ENCODE measurements around the gene PCDHA4.

The PCDHA4 gene

DNA sequence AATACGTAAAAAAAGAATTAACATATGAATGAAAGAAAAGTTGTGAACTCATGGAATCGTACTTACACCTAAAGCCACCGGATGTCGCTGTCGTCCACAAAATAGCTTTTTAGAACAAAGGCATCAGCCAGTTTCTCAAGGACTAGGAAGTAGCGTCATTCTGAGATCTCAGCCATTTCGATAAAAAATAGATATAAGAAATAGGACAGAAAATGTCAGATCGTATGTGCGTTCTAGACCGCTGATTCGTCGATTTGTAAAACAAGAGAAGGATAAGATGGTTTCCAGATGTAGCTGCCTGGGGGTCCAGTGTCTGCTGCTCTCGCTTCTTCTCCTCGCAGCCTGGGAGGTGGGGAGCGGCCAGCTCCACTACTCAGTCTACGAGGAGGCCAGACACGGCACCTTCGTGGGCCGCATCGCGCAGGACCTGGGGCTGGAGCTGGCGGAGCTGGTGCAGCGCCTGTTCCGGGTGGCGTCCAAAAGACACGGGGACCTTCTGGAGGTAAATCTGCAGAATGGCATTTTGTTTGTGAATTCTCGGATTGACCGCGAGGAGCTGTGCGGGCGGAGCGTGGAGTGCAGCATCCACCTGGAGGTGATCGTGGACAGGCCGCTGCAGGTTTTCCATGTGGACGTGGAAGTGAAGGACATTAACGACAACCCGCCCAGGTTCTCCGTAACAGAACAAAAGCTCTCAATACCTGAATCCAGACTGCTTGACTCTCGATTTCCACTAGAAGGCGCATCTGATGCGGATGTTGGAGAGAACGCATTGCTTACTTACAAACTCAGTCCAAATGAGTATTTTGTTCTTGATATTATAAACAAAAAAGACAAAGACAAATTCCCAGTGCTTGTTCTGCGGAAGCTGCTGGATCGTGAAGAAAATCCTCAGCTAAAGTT, 49.2 kb downstream of the PCDHA4 start, which contains the start of gene PCDHA10:
Gene PCDHA10 (plus strand): TSS at position 126 of the 903 bp plus-strand sequence. CDS start 152 bp downstream, at position 278.
- peak in 1 of 58 donors; percentile 17 for DNase-seq

DNA sequence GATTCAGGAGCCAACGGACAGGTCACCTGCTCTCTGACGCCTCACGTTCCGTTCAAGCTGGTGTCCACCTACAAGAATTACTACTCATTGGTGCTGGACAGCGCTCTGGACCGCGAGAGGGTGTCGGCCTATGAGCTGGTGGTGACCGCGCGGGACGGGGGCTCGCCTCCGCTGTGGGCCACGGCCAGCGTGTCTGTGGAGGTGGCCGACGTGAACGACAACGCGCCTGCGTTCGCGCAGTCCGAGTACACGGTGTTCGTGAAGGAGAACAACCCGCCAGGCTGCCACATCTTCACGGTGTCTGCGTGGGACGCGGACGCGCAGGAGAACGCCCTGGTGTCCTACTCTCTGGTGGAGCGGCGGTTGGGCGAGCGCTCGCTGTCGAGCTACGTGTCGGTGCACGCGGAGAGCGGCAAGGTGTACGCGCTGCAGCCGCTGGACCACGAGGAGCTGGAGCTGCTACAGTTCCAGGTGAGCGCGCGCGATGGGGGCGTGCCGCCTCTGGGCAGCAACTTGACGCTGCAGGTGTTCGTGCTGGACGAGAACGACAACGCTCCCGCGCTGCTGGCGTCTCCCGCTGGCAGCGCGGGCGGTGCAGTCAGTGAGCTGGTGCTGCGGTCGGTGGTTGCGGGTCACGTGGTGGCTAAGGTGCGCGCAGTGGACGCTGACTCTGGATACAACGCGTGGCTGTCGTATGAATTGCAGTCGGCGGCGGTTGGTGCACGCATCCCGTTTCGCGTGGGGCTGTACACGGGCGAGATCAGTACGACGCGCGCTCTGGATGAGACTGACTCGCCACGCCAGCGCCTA, 50.5 kb downstream of the PCDHA4 start:
- DNase-seq: no peak

- DNase-seq: no peak
These were observed 51.0 kb downstream of the PCDHA4 start for GRCh38 chr5:140857987-140858240.

DNA sequence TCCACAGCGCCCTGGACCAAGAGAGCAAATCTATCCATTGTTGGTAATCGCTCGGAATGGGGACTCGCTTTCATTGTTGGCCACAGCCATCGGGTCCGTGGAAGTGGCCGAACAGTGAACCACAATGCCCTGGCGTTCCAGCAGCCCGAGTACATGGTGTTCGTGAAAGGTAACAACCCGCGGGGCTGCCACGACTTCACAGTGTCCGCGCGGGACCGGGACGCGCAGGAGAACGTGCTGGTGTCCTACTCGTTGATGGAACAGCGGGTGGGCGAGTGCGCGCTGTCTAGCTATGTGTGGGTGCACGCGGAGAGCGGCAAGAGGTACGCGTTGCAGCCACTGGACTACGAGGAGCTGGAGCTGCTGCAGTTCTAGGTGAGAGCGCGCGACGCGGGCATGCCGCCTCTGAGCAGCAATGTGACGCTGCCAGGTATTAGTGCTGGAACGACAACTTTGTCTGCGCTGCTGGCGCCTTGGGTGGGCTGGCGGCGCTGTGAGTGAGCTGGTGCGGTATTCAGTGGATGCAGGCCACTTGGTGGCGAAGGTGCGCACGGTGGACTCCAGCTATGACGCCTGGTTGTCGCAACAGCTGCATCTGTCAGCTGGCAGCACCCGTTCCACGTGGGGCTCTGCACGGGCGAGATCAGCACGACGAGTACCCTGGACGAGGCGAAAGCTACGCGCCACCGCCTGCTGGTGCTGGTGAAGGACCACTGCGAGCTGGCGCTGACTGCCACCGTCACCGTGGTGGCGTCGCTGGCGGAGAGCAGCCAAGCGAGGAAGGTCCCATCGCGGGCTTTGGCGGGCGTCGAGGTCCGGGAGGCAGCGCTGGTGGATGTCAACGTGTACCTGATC, 55.8 kb downstream of the PCDHA4 start:
- no peak for DNase-seq
